ENCODE measurements around the gene MBD2.

- TF ChIP-seq CTCF (IDR thresholded peaks at IDR 0.05 in 4 of 5, conservative IDR thresholded peaks at IDR 0.05 in 1 of 5) (no peak), POLR2A (IDR thresholded peaks at IDR 0.05) (no peak)
Observed at GRCh38 chr18:54197747-54198411, 26.6 kb downstream of the MBD2 start.
